Esophagus mucosa (tissue), 1 donor: ENCODE data around the gene ZEB2. TPM values are rescaled to one million over a fixed set of nuclear protein-coding genes. Genes with fewer than 3 reads are reported as not detected.

Experiments
- ATAC-seq: fragments of 200-7000 bp; cut with Tn5 transposase; one replicate; pipeline ENCODE4 v1.9.1; 2020
- total RNA-seq: library from RNA; stranded (reverse); gene quantifications from one replicate; pipeline ENCODE4 v1.2.4, GENCODE V29; 2023
- donor health status: DM: yes; HTN: yes; CAD: no.

Gene ZEB2
- total RNA-seq, 1 donor from 2014 or later, result 6.5 TPM

DNA sequence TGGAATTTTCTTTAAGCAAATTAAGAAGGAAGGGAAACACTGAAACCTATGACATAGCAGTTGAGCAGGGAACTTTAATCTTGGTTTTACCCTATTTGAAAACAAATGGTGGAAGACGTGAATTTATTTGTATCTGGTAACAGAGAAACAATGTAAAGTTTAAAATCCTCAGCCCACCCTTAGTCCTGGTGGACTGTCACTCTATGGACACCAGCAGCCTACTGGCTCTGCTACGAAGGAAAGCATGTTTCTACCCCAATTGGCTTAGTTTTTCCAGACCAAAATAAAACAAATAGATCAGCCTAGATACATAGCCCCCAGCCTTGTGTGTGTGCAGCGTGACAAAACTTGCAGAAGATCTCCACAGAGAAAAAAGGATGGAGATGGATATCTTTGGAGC lies 7.4 kb downstream of the ZEB2 start:
- ATAC-seq, result no peak

GRCh38 chr2:144511937-144512336 lies 8.0 kb downstream of the ZEB2 start:
- ATAC-seq, result no peak

GRCh38 chr2:144511226-144511810 lies 8.6 kb downstream of the ZEB2 start:
- no peak for ATAC-seq

DNA sequence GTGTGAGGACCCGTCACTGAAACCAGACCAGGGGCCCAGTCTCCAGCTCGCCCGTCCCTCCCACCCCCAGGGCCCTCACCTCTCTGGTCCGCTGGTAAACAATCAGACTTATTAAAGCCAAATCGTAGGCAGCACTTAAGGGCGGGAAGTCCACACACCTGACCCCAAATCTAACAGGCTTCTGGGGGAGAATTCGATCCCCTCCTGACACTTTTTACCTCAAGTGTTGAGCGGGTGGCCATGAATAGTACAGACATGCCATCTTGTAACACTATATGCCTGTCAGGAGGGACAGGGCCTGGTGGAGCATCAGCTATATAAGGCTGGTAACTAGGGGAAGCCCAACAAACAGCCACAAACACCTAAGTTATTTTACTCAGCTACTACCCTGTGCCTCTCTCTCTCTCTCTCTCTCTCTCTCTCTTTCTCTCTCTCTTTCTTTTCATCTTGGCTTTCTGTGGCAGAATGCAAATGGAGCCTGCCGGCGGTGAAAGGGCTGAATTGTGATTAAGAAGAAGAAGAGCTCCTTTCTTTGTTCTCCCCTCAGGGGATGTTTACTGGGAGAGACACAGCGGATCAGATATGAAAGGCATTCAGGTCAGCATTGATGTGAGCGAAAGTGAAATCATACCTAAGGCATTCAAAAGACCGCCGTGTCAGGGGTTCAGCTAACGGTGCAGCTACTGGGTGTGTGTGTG lies 9.5 kb downstream of the ZEB2 start:
- no peak for ATAC-seq

- ATAC-seq, result no peak
Observed at GRCh38 chr2:144509879-144510221, 10.1 kb downstream of the ZEB2 start.

- no peak for ATAC-seq
Observed at GRCh38 chr2:144509001-144509878, 10.7 kb downstream of the ZEB2 start.

GRCh38 chr2:144508172-144508851 lies 11.6 kb downstream of the ZEB2 start:
- ATAC-seq, result no peak

DNA sequence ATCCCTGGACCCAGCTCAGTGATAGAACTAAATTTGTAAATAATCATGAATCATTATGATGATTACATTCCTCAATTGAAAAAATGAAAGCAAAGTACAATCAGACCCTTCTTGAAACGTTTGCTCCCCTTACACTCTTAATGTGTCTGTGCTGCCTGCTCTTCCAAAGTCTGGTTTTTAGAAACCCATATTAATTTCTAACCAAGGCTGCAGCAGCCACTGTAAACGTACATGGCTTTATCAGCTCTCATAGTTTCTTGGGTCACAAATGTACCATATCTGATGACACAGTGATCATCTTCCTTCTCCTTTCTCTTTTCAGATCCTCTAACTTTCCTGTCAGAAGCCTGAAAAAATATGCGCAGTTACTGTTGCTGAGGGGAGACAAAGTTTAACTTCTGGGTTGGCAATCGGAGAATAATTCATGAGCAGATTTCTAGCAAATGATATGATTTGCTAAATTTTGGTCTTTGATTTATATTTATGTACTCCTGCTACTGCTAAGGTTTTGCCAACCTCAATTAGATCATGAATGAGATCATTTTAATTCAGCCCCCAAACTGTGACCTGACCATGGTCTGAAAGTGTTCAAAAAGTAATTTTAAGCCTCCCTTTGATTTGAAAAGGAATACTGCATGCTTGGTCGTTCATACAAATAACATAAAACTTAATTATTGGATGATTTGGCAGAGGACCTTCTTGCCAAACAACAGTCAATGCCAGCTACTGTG lies 12.3 kb downstream of the ZEB2 start:
- no peak for ATAC-seq

- ATAC-seq, result no peak
Observed at GRCh38 chr2:144505245-144505831, 14.6 kb downstream of the ZEB2 start.

GRCh38 chr2:144504218-144504641 lies 15.7 kb downstream of the ZEB2 start:
- no peak for ATAC-seq

DNA sequence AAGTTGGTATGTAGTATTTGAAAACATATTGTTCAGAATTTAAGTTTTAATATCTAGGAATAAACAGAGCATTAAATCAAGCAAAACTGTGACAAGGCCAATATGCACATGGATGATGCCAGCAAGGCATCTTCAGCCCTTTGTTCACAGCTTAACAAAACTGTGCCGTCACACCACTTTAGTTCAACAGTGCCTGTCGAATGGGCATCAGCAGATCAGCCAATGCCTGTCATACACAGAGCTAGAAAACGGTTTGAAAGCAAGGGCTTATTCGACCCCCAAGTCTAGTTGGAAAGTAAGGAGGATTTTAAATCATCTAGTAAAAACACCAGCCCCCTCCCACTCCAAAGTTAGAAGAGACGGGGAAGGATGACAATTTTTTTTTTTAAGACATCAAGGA lies 16.7 kb downstream of the ZEB2 start:
- ATAC-seq, result no peak

GRCh38 chr2:144502369-144502768 lies 17.6 kb downstream of the ZEB2 start:
- ATAC-seq, result no peak

GRCh38 chr2:144501627-144502026 lies 18.3 kb downstream of the ZEB2 start:
- ATAC-seq, result no peak

- no peak for ATAC-seq
Observed at GRCh38 chr2:144501118-144501517, 18.8 kb downstream of the ZEB2 start.

- no peak for ATAC-seq
Observed at GRCh38 chr2:144500563-144500962, 19.4 kb downstream of the ZEB2 start.

GRCh38 chr2:144498277-144498676 lies 21.6 kb downstream of the ZEB2 start:
- ATAC-seq, result no peak

DNA sequence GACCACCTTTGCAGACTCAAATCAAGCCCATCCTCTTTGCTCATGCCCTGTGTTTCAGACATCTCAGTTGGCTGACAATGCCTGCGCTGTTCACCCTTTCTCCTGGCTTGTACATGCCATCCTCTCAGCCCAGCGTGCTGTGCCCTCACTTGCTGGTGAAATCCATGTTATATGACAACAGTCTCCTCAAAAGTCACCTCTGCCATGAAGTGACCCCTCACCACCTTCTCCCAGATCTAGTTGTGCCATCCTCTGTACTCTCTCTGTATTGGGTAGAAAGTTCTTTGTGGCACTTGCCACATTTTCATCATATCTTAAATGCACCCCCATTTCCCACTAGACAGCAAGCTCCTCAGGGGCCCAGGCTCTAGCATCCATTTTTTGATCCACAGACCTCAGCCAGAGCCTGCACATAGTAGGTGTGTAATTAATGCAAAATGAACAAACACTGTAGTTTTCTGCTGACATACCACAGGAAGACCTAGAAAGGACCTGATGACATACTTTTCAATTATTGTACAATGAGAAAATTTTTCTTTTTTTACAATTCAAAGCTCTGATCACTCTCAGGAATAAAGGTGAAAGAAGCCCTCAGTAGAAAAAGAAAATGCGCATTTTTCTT lies 22.8 kb downstream of the ZEB2 start:
- no peak for ATAC-seq

- no peak for ATAC-seq
Observed at GRCh38 chr2:144496092-144496976, 23.6 kb downstream of the ZEB2 start.

GRCh38 chr2:144495227-144496091 lies 24.5 kb downstream of the ZEB2 start:
- ATAC-seq, result no peak
